Ascending aorta (tissue), 2 donors: Measurements from ENCODE around the gene ITPKA. TPM values are rescaled to one million over a fixed set of nuclear protein-coding genes. Genes with fewer than 3 reads are reported as not detected.

Experiments
- DNase-seq, 2 donors: peaks; one replicate each; pipeline ENCODE4 v3.0.0-alpha.2; 2019; ENCODE audit warnings: low spot score in 2 of 2
- H3K27ac ChIP-seq, 2 donors: fragments of 200-600 bp; sonication (generic); one replicate each; pipeline ENCODE4 v1.5.1; 2016 to 2017; ENCODE audit warnings: mild to moderate bottlenecking in 1 of 2
- H3K27me3 ChIP-seq: fragments of 200-600 bp; sonication (generic); one replicate; pipeline ENCODE4 v1.5.1; 2017
- H3K36me3 ChIP-seq, 2 donors: fragments of 200-600 bp; sonication (generic); one replicate each; pipeline ENCODE4 v1.5.1; 2016
- H3K4me1 ChIP-seq, 2 donors: fragments of 200-600 bp; sonication (generic); one replicate each; pipeline ENCODE4 v1.5.1; 2016 to 2017; ENCODE audit warnings: mild to moderate bottlenecking in 1 of 2
- H3K4me3 ChIP-seq, 2 donors: fragments of 200-600 bp; sonication (generic); one replicate each; pipeline ENCODE4 v1.5.1; 2016 to 2017; ENCODE audit warnings: mild to moderate bottlenecking in 1 of 2
- H3K9me3 ChIP-seq, 2 donors: fragments of 200-600 bp; sonication (generic); one replicate each; pipeline ENCODE4 v1.5.1; 2016
- intact Hi-C: fragments of 100-400 bp; cut with DNase I; formaldehyde crosslinking; loops from one replicate; pipeline ENCODE4 v1.15.1; 2023
- total RNA-seq: library from RNA; depleted of rRNA; stranded (reverse); fragments of >200 nt; gene quantifications from one replicate; pipeline ENCODE4 v1.1.0, GENCODE V29; 2016
- TF ChIP-seq, protein P1 (sequence below), 3 experiments: fragments of 200-600 bp in 2 of 3; fragments of 450-650 bp in 1 of 3; sonication (generic) in 2 of 3; IDR thresholded peaks; one replicate each; pipeline ENCODE4 v1.5.1; 2016 to 2019; ENCODE audit warnings: antibody characterized with exemption in 3 of 3, mild to moderate bottlenecking in 1 of 3, moderate library complexity in 1 of 3

Gene ITPKA
- total RNA-seq, 1 donor from 2014 or later, result not detected

DNA sequence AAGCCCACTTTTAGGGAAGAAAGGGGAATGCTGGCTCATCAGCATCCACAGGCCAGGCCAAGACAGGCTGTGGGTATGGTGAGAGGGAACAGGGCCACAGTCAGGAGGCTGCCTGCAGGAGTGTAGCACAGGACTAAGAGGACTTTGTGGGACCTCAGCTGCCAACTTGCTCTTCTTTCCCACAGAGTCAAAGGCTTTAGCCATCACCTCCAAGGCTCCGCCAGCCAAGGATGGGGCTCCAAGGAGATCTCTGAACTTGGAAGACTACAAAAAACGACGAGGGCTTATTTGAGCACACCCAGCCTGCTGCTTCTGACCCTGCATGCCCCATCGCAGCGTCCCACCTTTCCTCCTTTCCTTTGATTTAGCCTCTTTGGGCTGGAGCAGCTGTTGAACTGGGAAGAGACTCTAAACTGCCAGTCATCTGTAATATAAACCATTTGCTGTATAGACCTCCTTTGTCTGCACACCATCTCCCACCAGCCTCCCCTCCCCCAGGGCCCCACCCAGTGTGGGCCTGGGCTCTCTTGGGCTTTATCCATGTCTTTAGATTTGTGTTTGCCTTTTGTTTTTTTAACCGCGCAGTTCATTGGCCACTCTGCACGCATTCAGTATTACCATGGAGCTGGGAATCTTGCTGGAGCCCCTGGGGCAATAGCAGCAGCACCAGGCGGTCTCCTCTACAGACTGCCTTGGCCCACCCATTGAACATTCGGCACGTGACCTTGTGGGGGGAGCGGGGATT is 13.1 kb upstream of the ITPKA start:
- peaks cover 59 to 65% of the 10 kb centered on the region in 2 donors for H3K36me3 ChIP-seq
- H3K27ac ChIP-seq, result no peak overlapping the region
- H3K4me3 ChIP-seq, result no peak overlapping the region
- TF ChIP-seq, protein P1, sequence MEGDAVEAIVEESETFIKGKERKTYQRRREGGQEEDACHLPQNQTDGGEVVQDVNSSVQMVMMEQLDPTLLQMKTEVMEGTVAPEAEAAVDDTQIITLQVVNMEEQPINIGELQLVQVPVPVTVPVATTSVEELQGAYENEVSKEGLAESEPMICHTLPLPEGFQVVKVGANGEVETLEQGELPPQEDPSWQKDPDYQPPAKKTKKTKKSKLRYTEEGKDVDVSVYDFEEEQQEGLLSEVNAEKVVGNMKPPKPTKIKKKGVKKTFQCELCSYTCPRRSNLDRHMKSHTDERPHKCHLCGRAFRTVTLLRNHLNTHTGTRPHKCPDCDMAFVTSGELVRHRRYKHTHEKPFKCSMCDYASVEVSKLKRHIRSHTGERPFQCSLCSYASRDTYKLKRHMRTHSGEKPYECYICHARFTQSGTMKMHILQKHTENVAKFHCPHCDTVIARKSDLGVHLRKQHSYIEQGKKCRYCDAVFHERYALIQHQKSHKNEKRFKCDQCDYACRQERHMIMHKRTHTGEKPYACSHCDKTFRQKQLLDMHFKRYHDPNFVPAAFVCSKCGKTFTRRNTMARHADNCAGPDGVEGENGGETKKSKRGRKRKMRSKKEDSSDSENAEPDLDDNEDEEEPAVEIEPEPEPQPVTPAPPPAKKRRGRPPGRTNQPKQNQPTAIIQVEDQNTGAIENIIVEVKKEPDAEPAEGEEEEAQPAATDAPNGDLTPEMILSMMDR (IDR thresholded peaks at IDR 0.05), result no peak
- H3K27me3 ChIP-seq, result no peaks in the 10 kb centered on the region
- no peaks in the 10 kb centered on the region for H3K9me3 ChIP-seq
- no peak for DNase-seq
- no peaks in the 10 kb centered on the region for H3K4me1 ChIP-seq
- intact Hi-C loops, result no loop called here

DNA sequence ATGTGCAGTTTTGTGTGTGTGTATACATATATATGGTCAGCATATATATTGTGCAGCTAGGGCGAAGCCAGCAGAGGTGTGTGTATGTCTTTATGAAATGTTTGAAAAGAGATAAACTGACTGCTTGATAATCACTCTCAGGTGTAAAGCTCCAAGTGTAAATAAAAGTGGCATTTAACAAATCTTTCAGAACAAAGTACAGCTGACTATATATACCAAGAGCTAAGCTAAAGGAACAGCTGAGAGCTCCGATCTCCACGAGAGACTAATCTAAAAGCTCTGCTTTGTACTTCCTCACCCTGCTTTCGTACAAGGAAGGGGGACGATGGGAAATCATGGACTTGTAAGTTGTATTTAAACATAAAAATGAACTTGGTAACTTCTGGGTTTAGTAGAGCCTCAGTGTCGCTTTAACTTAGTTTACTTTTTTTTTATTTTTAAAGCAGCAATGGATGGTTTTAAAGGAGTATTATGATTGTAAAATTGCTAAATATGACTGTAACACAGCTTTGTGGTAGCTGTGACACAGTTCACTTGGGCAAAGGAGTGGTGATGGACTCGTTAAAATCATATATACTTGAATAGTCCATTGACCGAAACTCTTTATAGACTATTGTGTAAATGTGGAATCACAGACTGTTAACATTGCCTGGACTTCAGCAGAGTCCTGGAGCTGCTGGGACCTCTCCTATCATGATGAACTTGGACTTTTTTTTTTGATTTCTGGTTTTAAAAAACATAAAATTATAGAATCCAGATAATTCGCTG is 11.4 kb upstream of the ITPKA start:
- no peak overlapping the region for H3K27ac ChIP-seq
- no peaks in the 10 kb centered on the region for H3K4me1 ChIP-seq
- no peak overlapping the region for H3K4me3 ChIP-seq
- H3K27me3 ChIP-seq, result no peaks in the 10 kb centered on the region
- H3K9me3 ChIP-seq, result no peaks in the 10 kb centered on the region
- intact Hi-C loops, result no loop called here
- TF ChIP-seq, protein P1 (IDR thresholded peaks at IDR 0.05), result no peak
- DNase-seq, result no peak
- H3K36me3 ChIP-seq, result peaks cover 42 to 48% of the 10 kb centered on the region in 2 donors

DNA sequence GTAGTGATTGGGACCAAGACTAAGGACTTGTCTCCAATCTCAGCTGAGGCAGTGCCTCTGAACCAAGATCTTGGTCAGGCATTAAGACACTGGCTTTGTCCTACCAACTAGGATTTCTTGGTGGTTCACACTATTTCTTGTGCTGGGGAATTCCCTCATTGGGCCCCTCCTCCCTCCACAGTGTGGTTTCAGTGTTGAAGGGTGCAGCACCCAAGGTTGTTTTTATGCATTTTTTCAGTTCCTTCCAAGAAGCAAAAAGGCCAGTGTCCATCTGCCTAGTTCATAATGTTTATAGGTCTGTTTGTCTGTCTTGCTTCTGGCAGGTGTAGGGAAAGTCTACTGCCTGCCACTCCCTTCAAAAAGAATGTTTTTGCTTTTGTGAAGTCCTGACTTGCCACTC is 10.6 kb upstream of the ITPKA start:
- intact Hi-C loops, result no loop called here
- TF ChIP-seq, protein P1 (IDR thresholded peaks at IDR 0.05), result no peak
- H3K9me3 ChIP-seq, result no peaks in the 10 kb centered on the region
- H3K36me3 ChIP-seq, result peaks cover 34 to 40% of the 10 kb centered on the region in 2 donors
- H3K27ac ChIP-seq, result no peak overlapping the region
- no peaks in the 10 kb centered on the region for H3K27me3 ChIP-seq
- no peak for DNase-seq
- H3K4me1 ChIP-seq, result no peaks in the 10 kb centered on the region
- no peak overlapping the region for H3K4me3 ChIP-seq

DNA sequence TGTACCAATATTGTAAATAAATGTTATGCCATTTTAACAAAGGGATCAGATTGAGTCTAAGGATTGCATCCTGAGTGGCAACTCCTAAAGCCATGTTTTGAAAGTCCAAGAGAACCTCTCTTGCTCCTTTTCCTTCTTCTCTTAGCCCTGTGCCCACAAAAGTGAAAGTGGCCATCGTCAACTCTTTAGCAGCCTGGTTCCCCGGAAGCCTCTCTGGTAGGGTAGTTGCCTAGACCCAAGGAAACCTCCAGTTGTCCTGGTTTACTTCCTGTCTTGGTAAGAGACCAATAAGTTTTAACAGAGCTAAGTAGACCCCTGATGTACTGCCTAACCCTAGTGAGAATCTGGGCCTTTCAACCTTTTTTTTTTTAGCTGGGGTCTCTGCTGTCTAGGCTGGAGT is 10.2 kb upstream of the ITPKA start:
- DNase-seq, result no peak
- TF ChIP-seq, protein P1 (IDR thresholded peaks at IDR 0.05), result no peak
- Histone ChIP-seq H3K9me3 (no peaks in the 10 kb centered on the region), H3K4me1 (no peaks in the 10 kb centered on the region), H3K27me3 (no peaks in the 10 kb centered on the region), H3K36me3 (peaks cover 30 to 36% of the 10 kb centered on the region in 2 donors), H3K27ac (no peak overlapping the region), H3K4me3 (no peak overlapping the region)
- intact Hi-C loops, result no loop called here

DNA sequence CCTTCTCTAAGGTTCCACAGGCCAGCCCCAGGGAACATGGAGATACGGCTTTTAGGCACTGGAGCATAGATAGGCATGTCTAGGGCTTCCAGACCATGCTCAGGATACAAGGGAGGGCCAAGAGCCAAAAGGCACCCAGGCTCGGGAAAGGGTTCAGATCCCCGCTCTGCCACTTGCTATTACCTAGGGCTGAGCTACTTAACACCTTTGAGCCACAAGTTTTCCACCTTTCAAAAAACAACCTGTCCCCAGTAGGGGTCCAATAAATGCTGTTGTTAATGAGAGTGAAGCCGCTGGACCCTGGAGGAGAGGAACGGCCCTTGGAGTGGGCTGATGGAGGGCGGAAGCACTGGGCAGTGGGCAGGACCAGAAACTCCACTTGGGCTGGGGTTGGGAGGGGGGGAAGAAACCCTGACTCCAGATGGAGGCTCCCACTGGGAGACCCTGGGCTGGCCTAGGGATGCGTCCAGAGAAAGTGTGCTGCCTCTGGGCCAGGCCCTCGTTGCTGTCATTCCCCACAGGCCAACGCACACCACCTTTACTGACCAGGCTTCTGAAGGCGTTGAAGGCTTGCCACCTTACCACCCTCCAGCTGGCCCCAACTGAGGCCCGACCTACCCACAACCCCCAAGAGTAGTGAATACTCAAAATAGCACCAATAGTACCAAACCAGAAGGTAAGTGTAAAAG is 8.6 kb upstream of the ITPKA start:
- peaks cover 15 to 20% of the 10 kb centered on the region in 2 donors for H3K36me3 ChIP-seq
- no peak overlapping the region for H3K27ac ChIP-seq
- intact Hi-C loops, result no loop called here
- no peaks in the 10 kb centered on the region for H3K9me3 ChIP-seq
- TF ChIP-seq, protein P1 (IDR thresholded peaks at IDR 0.05), result no peak
- no peaks in the 10 kb centered on the region for H3K4me1 ChIP-seq
- H3K4me3 ChIP-seq, result no peak overlapping the region
- H3K27me3 ChIP-seq, result no peaks in the 10 kb centered on the region
- no peak for DNase-seq
